SIG-M5 treated with dmso at 0.1 percent for 504 hours (cell line): Measurements from ENCODE around the gene NUMB.
"Not testable (repeated sequence)": the region's sequence is repeated elsewhere in the genome, so short reads cannot be mapped to it uniquely, and the experiment has no call there.

Experiments
- DNase-seq: peaks from one replicate; lab custom pipeline; 2025; ENCODE audit not compliant: unreplicated experiment; lab: John Stamatoyannopoulos, UW

The NUMB gene

DNA sequence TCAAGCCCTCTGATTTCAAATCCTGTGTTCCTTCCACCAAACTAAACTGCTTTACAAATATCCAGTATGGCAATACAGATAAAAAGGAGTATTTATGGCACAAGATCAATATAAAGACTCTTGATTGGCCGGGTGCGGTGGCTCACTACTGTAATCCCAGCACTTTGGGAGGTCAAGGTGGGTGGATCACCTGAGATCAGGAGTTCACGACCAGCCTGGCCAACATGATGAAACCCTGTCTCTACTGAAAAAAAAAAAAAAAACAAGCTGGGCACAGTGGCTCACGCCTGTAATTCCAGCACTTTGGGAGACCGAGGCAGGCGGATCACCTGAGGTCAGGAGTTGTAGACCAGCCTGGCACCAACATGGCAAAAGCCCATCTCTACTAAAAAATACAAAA is 35.3 kb downstream of the NUMB start:
- not testable (repeated sequence) for DNase-seq

DNA sequence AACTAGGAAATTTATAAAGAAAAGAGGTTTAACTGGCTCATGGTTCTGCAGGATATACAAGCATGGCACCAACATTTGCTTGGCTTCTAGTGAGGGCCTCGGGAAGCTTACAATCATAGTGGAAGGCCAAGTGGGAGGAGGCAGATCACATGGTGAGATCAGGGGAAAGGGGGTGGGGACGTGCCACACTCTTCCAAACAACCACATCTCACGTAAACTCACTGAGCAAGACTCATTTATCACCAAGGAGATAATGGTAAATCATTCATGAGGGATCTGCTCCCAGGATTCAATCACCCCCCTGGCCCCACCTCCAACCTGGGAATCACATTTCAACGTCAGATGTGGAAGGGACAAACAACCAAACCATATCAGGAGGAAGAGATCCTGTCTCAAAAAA is 35.8 kb downstream of the NUMB start:
- DNase-seq = no peak

DNA sequence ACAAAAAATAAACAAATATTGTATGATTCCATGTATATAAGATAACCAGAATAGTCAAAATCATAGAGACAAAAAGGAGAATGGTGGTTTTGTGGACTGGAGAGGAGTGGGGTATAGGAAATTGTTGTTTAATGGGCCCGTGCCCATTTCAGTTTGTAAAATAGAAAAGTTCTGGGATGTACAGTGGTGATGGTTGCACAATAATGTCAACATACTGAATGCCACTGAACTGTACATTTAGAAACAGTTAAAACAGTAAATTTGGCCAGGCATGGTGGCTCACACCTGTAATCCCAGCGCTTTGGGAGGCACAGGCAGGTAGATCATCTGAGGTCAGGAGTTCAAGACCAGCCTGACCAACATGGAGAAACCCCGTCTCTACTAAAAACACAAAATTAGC is 40.1 kb downstream of the NUMB start:
- DNase-seq = no peak

DNA sequence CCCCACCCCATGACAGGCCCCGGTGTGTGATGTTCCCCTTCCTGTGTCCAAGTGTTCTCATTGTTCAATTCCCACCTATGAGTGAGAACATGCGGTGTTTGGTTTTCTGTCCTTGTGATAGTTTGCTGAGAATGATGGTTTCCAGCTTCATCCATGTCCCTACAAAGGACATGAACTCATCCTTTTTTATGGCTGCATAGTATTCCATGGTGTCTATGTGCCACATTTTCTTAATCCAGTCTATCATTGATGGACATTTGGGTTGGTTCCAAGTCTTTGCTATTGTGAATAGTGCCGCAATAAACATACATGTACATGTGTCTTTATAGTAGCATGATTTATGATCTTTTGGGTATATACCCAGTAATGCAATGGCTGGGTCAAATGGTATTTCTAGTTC is 52.1 kb downstream of the NUMB start:
- DNase-seq = not testable (repeated sequence)

DNA sequence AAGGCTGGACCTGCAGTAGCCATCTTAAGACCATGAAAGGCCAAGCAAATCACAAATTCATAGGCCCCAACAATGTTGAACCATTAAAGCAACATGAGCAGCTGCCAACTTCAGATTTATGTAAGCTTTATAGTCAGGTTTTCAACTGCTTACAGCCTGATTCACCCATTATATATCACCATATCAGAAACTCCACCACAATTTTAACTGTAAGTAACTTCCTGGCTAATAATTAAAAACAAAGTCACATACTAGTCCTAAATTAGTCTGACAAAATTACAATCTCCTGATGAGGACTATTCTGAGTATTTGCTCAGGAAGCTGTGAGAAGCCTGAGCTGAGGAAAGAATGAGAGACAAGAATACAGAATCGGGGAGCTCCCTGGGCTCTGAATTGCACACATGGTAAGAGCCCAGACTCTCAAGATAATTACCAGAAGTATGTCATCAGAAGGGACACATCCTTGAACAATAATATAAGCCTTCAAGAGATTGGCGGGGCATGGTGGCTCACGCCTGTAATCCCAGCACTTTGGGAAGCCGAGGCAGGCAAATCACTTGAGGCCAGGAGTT is 55.1 kb downstream of the NUMB start:
- DNase-seq = no peak

DNA sequence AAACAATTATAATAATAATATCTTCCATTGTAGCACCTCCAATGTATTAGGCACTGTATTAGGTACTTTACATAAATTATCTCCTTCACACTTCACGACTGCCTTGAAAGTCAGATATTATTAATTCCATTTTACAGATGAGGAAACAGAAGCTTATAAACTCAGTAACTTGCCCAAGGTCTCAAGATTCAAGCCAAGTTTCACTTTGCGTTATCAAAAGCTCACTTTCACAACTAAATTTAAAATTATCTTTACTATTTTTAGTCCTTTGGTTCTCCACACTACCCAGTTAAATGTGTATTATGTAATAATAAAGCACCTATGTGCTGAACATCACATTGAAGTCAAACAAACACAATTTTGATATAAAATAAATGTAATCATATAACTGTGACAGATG is 55.8 kb downstream of the NUMB start:
- no peak for DNase-seq

DNA sequence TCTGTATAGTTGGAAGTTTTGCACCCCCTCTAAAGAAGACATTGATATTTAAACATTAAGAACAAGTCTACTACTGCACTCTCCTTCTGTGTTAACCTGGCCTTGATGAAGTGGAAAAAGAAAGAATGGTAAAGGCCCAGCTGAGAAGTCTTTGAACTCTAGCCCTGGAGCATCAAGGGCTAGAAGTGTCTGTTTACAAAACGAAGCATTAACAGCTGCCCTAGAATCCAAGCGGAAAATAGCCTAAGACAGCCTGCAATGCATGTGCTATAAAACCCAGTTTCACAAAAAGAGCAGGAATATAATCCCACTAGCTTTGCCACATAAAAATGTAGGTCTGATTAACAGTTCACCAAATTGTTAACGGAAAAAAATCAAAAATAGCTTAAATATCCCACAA is 60.5 kb downstream of the NUMB start:
- DNase-seq = no peak

DNA sequence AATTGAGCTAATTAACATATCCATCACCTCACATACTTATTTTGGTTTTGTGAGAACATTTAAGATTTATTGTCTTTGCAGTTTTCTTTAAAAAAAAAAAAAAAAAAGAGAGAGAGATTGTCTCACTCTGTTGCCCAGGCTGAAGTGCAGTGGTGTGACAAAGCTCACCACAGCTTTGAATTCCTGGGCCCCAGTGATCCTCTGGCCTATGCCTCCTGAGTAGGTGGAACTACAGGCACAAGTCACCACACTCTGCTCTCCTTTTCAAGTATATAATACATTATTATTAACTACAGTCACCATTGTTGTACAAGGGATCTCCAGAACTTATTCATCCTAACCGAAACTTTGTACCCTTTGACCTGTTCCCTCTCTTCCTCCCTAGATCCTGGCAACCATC is 64.0 kb downstream of the NUMB start:
- no peak for DNase-seq

DNA sequence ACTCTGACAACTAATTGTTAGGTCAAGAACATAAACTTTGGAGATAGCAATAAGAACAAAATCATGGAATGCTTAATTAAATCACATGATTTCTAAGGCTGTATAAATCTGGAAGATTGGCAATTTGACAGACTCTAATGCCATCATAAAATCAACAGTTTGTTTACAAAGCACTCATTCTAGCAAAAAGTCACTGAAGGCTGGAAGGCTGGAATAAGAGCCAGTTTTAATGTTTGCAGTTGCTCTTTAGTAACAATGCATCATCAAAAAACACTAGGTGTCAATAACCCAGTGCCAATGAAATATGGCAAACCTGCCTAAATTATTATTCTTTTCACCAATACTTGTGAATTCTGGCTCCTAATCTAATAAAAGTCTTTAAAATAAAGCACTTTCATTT is 65.0 kb downstream of the NUMB start:
- DNase-seq = no peak

DNA sequence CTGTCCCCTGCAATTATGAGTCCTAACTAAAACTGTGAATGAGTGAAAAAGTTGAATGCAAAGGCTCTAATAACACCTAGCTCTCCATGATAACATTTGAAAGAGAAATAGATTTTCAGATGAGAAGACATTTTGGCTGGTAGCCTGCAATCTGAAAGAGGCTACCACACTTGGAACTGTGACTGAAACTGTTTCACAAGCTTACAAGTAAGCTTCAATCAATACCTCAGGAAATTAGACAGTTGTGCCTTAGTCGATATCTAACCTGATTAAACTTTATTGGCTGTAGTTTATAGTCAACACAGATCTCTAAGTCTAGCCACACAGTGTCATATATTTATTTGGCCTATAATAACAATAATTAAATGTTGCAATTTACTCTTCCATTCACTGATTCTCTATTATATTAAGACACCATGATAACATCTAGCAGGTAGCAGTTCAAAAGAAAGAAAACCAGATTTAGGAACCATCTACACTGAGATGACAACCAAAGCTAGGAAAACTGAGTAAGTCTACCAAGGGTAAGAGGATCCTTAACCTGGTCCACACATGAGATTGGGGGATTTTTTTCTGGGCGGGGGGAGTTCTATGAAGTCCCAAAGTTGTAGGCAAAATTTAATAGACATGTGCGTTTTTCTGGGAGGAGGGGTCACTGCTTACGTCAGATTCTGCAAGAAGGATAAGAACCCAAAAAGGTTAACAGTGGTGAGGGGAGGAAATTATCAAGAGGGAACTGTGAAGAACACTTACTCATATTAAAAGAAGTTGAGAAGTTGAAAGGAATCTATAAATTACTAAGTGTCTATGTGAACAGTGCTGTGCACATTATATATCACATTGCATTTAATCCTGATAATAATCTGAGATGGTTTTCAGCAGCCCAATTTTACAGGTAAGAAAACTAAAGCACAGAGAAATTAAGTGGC is 65.8 kb downstream of the NUMB start:
- no peak for DNase-seq

DNA sequence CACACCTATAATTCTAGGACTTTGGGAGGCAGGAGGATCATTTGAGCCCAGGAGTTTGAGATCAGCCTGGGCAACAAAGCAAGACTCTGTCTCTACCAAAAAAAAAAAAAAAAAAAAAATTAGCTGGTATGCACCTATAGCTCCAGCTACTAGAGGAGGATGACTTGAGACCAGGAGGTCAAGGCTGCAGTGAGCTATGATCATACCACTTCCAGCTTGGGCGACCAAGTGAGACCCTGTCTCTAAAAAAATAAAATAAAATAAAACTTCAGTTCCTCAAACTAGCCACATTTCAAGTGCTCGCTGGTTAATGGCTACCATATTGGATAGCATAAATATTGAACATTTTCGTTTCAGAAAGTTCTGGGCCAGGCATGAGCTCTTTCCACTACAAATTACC is 70.5 kb downstream of the NUMB start:
- not testable (repeated sequence) for DNase-seq

DNA sequence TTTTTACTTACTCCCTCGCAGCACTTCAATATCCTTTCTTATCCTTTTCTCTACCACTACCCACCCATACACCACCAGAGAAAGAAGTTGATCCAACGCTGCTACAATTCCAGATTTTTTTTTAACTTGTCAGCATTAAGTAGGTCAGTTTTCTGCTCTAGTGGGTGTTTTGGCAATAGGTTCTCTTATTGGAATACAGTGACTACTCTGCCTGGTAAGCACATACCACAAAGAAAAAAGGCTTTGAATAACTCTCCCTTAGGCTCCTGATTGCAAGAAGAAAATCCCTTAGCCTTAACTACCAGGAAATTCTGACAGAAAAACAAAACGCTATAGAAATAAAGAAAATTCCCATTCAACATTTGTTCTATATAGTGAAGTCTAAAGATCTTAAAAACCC is 72.0 kb downstream of the NUMB start:
- no peak for DNase-seq

DNA sequence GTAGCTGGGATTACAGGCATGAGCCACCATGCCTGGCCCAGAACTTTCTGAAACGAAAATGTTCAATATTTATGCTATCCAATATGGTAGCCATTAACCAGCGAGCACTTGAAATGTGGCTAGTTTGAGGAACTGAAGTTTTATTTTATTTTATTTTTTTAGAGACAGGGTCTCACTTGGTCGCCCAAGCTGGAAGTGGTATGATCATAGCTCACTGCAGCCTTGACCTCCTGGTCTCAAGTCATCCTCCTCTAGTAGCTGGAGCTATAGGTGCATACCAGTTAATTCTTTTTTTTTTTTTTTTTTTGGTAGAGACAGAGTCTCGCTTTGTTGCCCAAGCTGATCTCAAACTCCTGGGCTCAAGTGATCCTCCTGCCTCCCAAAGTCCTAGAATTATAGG is 73.3 kb downstream of the NUMB start:
- not testable (repeated sequence) for DNase-seq

DNA sequence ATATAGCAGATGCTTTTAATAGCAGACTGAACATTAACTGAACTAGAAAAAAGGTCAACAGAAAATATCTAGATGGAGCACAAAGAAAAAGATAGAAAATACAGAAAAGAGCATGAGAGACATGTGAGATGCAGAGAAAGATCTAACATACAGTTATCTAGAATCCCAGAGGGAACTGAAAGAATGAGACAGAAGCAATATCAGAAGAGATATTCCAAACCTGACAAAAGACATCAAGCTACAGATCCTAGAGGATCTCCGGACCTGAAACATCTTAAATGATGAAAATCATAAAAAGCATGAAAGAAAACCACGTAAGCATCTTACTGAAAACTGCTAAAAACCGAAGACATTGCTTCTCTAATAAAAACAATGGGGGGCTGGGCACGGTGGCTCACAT is 75.0 kb downstream of the NUMB start:
- no peak for DNase-seq

DNA sequence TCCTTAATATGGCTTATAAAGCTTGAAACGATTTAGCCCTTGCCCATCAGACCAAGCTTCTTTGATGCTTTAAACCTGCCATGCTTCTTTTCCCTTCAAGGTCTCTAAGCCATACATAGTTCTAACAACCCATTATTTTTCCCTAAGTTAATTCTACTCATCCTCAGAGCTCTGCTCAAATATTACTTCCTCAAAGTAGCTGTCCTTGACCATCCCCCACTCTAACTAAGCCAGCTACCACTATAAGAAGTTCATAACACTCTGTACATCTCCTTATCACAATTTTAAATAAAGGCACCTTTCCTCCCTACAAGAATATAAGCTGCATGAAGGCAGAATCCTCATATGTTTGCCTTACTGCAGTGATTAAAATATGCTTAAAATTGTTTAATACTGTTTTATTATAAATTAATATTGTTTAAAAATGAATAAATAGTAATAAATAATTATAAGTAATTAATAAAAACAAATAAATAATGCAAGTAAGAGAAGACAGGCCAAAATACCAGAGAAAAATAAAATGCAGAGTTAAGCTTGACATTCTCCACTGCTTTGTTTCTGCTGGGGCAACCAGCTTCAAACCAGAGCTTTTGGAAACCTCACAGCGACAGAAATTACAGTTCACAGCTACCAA is 76.8 kb downstream of the NUMB start:
- peak; percentile 20 for DNase-seq

DNA sequence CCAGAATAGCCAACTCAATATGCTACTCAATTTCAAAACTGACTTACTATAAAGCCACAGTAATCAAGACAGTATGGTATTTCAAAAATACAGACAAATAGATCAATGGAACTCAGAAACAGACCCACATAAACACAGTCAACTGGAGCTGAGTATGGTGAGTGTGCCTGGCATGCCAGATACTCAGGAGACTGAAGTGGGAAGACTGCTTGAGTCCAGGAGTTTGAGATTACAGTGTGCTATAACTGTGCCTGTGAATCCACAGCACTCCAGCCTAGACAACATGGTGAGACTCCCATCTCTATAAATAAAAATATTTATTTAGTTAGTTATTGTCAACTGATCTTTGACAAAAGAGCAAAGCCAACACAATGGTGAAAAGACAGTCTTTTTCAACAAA is 81.8 kb downstream of the NUMB start:
- no peak for DNase-seq

DNA sequence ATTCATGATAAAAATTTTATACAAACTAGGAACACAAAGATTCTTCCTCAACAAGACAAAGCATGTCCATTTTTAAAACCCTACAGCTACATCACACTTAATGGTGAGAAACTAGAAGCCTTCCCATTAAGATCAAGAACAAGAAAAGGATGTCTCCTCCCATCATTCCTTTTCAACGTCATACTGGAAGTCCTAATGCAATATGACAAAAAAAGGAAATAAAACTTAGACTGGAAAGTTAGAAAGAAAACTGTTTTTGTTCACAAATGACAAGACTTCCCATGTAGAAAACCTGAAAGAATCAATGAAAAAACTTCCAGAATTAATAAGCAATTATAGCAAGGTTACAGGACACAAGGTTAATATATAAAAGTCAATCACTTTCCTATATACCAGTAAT is 82.5 kb downstream of the NUMB start:
- DNase-seq = no peak

DNA sequence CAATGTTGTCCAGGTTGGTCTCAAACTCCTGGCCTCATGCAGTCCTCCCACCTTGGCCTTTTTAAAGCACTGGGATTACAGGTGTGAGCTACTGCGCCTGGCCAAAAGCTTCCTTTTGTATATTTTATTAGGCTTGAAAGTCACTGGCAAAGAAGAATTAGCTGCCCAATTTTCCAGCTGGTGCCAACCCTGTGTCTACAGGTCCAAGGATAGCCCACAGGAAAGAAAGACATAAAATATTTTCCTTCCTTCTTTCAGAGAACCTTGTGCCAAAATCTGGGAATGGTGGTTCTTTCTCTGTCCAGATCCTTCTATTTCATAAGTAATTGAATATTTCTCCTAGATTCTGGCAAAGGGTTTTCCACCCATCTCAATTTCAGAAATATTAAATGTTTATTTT is 84.1 kb downstream of the NUMB start:
- DNase-seq = no peak

DNA sequence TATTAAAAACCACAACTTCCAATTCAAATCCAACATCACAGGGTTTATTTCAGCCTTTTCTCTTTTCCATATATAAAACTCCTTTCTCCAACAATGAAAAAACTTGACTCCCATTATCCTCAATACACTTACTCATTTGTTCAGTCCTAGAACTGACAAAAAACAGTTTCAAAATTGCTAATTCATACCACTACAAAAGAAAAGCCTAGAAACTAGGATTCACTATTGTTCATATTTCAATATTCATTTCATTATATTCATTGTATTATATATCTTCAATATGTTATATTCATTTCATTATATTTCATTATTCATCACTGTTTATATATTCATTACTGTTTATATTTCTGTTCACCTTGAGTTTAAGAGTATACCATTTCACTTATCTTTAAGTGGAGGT is 85.8 kb downstream of the NUMB start:
- no peak for DNase-seq

DNA sequence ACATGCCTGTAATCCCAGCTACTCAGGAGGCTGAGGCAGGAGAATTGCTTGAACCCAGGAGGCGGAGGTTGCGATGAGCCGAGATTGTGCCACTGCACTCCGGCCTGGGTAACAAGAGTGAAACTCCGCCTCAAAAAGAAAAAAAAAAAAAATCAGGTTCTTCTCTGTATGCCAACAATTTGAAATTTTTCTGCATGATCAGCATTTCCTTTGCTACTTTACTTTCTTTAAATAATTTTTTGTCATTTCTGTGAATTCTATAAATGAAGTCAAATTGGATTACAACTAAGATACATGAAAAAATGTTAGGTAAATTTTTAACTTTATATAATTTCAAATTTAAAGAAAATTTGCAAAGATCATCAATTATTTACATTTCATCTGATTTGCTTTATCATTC is 87.8 kb downstream of the NUMB start:
- no peak for DNase-seq

DNA sequence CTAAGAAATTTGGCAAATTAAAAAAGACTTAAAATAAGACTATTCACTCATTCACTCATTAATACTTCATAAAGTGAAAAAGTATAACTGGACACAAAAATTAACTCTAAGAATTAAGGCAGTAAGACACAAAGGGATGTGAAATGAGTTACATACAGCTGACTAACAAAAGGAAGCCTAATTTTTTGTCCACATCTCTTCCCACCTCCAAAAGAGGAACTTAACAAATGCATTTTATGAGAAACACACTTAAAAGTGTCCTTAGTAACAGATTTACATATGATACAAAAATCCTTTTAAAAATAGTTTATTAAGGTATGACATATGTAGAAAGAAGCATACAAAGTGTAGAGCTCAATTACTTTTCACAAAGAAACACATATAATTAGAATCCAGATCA is 88.9 kb downstream of the NUMB start:
- DNase-seq = peak; percentile 38

DNA sequence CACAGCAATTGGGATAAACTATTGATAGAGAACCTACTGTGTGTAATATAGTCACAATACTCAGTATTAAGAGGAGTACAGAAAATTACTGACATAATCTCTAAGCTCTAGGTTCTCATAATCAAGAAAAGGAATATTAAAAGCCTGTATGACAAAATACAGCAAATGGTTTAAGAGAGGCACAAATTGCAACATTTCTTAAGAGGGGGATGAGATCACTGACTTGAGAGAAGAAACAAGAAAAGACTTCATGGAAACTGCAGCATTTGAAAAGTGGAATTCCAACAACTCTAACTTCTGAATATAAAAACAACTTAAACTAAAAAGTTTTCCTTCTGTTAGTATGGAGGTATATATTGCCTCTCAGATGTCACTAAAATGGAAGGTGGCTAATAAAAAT is 89.7 kb downstream of the NUMB start:
- no peak for DNase-seq
